GM21515 (cell line): Measurements from ENCODE around the gene RLF.
A peak's percentile ranks its signal among the peaks of the same experiment; 100 is the strongest.

Source experiments
- ATAC-seq: cut with Tn5 transposase; IDR thresholded peaks from one replicate; pipeline ENCODE4 v1.9.1; 2021; ENCODE audit not compliant: unreplicated experiment

The RLF gene

DNA sequence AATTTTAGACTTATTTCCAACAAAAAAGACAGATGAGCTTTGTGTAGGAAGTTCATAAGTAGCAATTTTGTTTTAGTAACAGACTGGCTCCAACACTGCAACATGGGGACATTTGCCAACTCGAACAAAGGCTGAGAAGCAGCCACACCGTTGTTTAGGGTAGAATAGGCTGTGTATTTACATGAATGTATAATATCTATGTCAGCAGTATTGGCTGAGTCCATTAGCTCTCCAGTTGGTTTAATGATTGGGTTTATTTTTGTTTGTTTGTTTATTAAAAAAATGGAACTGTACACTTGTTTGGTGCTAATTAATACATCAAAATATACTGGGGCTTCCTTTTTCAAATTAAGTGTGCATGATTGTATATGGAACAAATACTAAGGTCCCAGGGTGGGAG, 79.2 kb downstream of the RLF start:
- no peak for ATAC-seq

DNA sequence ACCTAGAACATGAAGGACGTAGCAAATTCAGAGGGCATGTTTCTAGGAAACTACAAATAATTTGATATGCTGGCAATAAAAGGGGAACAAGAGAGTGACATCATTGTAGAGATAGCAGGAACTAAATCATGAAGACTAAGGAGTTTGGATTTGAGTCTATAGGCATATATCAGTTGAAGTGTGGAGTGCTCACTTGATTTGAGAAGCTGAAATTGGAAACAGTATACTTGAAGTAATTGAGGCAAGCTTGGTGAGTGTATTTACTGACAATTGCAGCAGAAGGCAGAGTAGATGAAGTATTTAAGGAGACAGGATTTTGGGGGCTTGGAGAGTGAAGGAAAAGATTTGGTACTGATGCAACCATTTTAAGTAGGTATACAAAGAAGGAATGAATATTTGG, 80.2 kb downstream of the RLF start:
- ATAC-seq, result peak; percentile 22

DNA sequence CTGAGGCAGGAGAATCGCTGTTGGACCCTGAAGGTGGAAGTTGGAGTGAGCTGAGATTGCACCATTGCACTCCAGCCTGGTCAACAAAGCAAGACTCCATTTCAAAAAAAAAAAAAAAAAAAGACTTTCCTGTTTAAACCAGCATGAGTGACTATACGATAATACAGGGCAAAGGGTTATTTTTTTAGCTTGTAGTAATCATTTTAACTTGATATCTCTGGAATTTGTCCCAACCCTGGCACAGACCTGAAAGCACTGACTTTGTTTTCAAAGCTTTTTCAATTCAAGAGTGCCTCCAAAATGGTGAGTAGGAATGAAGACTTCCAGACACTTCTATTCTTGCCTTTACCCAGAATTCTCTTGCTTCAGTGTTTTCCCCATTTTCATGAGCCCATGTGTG, 82.2 kb downstream of the RLF start:
- ATAC-seq, result no peak

- no peak for ATAC-seq
Observed at GRCh38 chr1:40244138-40244744, 83.1 kb downstream of the RLF start.

DNA sequence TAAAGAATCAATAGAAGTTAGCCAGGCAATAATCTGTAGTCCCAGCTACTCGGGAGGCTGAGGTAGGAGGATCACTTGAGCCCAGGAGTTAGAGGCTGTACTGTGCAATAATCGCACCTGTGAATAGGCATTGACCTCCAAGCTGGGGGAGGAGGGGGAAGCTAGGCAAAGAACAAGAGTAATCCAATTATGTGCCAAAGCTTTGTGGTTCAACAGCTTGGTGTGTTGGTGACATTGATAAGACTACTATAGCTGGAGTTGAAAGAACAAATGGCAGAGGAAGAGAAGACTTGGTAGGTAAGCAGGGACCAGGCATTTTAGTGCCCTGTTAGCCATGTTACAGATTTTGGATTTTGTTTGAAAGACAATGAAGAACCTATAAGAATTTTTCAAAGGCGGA, 84.5 kb downstream of the RLF start:
- ATAC-seq, result no peak

DNA sequence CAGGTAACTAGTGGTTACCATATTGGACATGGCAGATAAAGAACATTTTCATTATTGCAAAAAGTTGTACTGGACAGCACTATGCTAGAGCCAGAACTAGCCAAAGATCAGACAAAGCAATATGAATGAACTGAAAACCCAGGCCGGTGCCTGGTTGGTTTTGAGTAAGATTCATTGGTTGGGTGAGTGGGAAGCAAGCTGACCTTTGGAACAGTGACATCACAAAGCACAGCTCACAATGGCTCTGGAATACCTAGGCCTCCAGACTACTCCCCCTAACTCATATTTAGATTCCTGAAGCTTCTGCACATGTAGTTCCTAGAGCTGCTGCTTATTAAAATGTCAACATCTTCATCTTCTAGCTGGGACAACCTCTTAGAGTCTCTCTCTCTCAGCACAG, 86.5 kb downstream of the RLF start, which contains the start of gene TMCO2:
Gene TMCO2 (plus strand): TSS at position 283 of the 400 bp plus-strand sequence. CDS start 57 bp downstream, at position 340.
- no peak for ATAC-seq

DNA sequence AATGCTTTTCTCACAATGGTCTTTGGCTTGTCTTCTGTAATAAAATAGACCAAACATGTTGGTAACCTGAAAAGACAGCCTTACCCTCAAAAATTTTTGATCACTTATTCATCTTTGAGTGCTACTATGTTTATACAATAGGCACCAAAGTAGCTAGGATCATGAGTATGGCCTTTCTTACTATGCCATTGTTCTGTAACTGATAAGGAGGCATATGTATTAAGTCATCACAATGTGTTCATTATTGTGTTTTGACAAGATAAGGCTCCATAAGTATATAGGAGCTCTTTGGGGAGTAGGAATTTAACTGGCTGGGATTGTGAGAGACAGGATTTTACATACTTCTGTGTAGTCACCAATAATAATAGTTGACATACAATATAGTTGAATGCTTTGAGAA, 87.2 kb downstream of the RLF start:
- no peak for ATAC-seq

GRCh38 chr1:40251456-40251855, 90.3 kb downstream of the RLF start:
- ATAC-seq, result no peak

DNA sequence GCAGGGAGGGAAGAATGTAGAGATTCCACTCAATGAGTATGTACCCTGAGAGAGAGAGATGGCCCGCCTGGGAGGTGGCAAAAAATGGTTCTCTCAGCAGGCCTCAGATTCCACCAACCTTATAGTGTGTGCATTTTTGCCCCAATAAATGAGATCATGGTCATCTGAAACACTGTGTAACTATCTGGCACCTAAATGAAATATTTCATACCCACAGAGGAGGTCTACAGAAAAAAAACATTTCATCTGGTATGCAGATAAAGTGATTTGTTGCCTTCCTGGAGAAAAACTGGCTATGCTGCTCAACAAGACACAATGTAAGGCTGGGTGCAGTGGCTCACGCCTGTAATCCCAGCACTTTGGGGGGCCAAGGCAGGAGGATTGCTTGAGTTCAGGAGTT, 91.4 kb downstream of the RLF start:
- ATAC-seq, result no peak

- no peak for ATAC-seq
Observed at GRCh38 chr1:40255231-40255630, 94.0 kb downstream of the RLF start.

- ATAC-seq, result no peak
Observed at GRCh38 chr1:40256401-40257084, 95.4 kb downstream of the RLF start.

GRCh38 chr1:40257313-40257687, 96.1 kb downstream of the RLF start:
- peak; percentile 10 for ATAC-seq

DNA sequence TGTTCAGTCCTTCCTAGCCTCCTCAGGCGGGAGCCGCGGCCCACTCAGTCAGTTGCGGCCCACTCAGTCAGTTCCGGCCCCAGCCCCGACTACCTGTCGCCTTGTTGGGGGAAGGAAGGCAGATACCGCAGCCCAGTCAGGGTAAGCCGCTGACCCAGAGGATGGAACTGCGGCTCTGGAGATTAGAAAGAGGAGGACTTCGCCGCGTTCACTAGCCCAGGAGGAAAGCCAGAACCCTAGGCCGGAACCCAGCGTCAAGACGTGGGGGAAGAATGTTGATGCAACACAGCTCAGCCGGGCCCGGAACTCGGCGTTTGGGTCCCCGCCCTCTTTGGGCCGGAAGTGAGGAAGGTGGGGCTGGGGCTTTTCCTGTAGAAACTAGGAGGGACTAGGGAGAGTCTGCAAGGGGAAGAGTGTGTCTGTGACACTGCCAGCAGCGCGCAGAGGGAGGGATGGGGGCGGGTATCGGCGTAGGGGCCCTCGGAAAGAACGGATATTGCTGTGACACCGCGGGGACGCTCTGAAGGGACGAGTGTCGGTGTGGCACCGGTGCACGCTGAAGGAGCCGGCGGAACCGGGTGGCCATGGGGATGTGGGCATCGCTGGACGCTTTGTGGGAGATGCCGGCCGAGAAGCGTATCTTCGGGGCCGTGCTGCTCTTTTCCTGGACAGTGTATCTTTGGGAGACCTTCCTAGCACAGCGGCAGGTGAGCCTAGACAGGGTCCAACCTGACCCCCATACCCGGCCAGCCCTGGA, 96.7 kb downstream of the RLF start, which contains the start of gene ZMPSTE24:
Gene ZMPSTE24 (plus strand): TSS at position 549 of the 757 bp plus-strand sequence. CDS start 36 bp downstream, at position 585.
- peak; percentile 91 for ATAC-seq

DNA sequence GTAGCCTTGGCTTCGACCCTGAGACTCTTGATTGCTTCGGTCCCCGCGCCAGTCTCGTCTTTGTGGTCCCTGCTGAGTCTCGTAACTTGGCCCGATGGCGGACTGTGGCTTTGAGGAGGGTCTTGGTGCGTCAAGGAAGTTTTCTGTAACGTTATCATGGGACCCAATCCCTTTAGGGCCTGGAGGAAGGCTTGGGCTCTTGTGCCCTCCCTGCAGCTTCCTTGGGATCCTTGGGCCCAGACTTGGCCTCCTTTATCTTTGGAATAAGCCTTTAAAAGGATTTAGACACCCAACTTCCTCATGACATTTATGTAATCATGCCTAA, 97.2 kb downstream of the RLF start:
- no peak for ATAC-seq

- ATAC-seq, result no peak
Observed at GRCh38 chr1:40264354-40264781, 103.2 kb downstream of the RLF start.

DNA sequence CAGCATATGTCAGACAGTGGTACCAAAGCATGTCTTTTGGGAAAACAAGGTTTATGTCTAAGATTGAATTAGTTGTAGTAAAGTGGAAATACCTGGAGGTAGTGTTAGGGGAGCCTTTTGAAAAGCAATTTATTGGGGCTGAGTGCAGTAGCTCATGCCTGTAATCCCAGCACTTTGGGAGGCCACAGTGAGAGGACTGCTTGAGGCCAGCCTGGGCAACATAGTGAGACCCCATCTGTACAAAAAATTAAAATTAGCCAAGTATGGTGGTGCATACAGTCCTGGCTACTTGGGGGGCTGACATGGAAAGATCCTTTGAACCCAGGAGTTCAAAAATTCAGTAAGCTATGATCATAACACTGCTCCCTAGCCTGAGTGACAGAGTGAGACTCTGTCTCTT, 104.1 kb downstream of the RLF start:
- ATAC-seq, result no peak

DNA sequence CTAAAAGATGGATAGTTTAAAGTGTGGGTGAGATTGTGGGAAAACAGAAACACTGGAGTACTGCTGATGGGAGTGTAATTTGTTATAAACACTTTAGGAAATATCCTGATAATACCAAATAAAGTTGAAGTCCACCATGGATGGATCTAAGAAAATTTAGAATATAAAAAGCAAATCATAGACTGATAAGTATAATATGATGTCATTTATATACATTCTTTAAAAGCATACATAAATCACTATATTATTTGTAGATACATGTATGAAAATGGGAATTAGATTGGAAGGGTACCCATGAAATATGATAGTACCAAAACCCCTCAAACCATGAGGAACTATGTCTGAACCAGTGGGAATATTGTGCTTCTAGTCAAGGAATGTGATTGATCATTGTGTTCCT, 104.7 kb downstream of the RLF start:
- ATAC-seq, result no peak

- ATAC-seq, result no peak
Observed at GRCh38 chr1:40266786-40267535, 105.8 kb downstream of the RLF start.

DNA sequence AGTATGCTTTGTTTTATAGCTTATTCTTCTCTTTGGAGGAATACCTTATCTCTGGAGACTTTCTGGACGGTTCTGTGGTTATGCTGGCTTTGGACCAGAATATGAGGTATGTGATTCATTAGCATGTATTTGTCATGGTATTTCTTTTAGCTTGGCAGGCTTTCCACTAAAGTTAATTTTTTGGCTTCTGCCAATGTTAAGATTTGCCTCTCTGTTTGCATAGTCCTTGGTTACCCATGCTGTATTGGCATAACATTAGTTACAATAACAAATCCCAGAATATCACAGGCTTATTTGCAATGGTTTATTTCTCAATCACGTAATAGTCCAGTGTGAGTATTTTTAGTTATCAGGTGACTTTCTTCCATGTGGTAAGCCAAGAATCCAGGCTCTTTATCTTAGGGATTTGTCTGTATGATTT, 106.6 kb downstream of the RLF start:
- ATAC-seq, result no peak

DNA sequence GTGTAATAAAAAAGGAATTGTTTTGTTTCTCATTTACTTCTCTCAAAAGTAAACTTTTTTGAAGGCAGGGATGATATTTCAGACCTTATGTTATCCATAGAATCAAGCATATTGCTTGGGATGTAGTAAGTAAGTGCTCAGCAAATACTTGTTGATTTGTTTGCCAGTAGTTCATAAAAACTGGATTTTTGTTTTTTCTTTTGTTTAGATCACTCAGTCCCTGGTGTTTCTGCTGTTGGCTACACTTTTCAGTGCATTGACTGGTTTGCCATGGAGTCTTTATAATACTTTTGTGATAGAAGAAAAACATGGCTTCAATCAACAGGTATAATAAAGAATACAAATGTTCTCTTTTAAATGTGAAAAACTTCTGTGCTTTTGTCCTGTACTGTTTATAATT, 107.0 kb downstream of the RLF start:
- ATAC-seq, result no peak

- no peak for ATAC-seq
Observed at GRCh38 chr1:40270152-40270834, 109.1 kb downstream of the RLF start.
